GM19395 (cell line): ENCODE results near the gene TFAP2E.

Experiments
- ATAC-seq: cut with Tn5 transposase; IDR thresholded peaks from one replicate; pipeline ENCODE4 v1.9.1; 2021; ENCODE audit warnings: mild to moderate bottlenecking, moderate library complexity; ENCODE audit not compliant: unreplicated experiment

Gene TFAP2E

GRCh38 chr1:35640380-35641232 is 67.5 kb downstream of the TFAP2E start:
- ATAC-seq = no peak

- peak; percentile 82 for ATAC-seq
These were observed 68.2 kb downstream of the TFAP2E start, which contains the start of gene PSMB2 for GRCh38 chr1:35641233-35641866. Gene PSMB2, minus strand, starts transcription at chr1:35641526. Its CDS starts 94 bp downstream, at chr1:35641432.

- ATAC-seq = no peak
These were observed 69.4 kb downstream of the TFAP2E start for GRCh38 chr1:35642471-35642955.

GRCh38 chr1:35644204-35644603 is 71.1 kb downstream of the TFAP2E start:
- ATAC-seq = no peak
